Measurements from ENCODE around the gene AHSG.

The AHSG gene

DNA sequence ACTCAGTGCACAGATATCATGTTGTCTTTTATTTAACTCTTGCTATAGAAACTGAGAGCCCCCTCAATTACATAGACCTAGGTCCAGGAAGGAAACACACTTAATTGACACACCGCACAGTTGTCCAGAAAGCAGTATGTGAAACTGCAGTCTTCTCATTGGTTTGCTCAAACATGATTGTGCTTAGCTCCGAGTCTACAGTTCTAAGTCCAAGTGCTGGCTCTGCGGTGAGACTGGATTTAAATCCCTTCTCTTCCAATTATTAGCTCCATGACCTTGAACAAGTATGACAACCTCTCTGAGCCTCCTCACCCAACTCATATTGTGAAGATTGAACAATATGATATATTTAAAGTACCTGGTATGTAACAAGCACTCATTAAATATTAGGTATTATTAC lies 19.0 kb upstream of the AHSG start:
- DNase-seq (ENCODE audit: low read depth): no peak

- no peak for DNase-seq (ENCODE audit: low read depth)
Observed at GRCh38 chr3:186594591-186595113, 18.2 kb upstream of the AHSG start.

DNA sequence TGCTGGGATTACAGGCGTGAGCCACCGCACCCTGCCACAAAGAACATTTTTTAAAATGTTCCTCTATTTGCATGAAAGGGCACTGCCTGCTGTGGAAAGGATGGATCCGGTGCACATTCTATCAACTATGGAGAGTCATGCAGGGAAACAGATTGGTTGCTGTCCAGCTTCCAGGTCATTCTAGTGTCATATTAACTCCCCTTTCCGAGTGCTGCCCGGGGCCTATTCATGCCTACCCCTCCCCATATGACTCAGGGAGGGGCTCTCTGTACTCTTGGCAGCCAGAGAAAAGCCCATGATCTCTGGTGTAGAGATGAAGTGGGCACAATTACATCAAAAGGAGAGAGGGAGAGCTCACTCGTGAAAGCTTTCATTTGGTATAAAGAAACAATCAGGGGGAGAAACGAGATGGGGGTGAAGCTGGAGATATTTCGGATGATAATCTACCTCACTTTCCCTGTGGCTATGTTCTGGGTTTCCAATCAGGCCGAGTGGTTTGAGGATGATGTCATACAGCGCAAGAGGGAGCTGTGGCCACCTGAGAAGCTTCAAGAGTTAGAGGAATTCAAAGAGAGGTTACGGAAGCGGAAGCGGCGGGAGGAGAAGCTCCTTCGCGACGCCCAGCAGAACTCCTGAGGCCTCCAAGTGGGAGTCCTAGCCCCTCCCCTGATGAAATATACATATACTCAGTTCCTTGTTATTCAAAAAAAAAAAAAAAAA lies 16.1 kb upstream of the AHSG start:
- DNase-seq (ENCODE audit: low read depth): no peak

- no peak for DNase-seq (ENCODE audit: low read depth)
Observed at GRCh38 chr3:186598108-186598784, 14.6 kb upstream of the AHSG start.

DNA sequence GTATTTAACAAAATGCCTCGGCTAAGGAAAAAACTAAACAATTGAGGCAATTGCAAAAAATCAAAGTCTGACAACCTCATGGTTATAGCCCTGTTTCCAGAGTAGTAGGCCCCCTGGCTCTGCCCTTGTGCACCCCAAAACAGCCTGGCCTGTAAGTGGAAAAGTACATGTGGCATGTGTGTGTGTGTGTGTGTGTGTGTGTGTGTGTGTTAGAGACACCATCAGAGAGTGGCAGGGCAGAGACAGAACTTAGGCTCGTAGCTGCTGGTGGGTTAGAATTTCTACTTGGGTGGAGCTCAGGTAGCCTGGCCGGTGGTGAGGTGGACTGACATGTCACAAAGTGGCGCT lies 14.1 kb upstream of the AHSG start:
- no peak for DNase-seq (ENCODE audit: low read depth)

DNA sequence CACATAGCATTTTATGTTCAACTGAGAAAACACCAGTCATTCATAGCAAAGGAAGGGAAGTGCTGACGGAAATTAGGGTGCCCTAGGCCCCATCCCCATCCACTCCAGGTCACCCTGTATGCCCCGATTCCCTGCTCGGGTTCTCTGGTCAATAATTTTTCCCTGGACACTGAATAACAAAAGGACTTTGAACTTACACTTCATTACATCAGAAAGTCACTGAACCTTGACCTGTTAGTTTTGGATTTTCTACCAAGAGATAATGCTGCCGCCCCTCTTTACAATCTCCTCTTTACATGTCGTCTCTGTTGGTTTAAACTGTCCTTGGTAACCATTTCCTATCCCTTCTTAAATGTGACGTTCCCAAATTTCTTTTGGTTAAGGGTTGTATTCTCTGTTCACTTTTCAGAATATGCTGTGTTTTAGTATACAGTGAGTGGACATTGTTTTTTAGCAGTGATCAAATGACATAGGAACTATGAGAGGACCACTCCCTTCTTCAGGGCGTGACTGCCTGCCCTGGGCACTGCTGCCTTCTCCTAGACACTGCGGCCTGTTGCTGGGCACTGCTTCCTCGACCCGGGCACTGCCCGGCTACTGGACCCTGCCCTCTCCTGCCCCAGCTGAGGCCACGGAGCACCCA lies 13.6 kb upstream of the AHSG start:
- DNase-seq (ENCODE audit: low read depth): no peak

DNA sequence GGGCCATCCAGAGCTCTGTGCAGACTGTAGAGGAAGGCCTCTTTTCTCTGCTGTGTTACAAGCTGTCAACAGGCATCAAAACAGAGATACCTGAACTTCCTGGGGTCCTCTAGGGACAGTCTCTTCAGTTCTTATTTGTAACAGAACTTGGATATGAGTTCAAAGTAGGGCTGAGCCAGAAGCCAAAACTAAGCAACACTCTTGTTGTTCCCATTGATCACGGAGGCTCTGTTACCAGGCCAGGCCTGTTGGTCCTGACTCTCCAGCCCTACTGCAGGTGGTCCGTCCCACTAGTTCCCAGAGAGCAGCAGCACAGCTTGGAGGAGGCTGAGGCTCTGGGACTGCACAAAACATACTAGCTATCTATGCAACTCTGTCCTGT lies 13.1 kb upstream of the AHSG start:
- no peak for DNase-seq (ENCODE audit: low read depth)

- no peak for DNase-seq (ENCODE audit: low read depth)
Observed at GRCh38 chr3:186600896-186601295, 12.0 kb upstream of the AHSG start.

DNA sequence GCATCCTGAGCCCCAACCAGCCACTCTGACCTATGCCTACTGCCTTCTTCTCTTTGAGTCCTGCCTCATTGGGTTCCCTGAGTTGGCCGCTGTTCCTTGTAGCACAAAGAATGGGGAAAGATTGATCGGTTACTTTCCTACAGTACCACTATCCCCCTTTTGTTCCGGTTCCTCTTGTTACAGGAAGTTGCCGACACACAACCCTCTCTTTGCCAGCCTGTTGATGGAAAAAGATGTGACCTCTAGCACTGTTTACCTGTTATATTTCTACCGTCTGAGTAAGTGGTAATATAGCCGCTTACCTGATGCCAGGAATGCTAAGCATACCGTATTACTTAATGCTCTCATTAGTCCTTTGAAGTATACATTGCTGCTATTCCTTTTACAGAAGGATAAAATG lies 9.7 kb upstream of the AHSG start:
- DNase-seq (ENCODE audit: low read depth): no peak

- no peak for DNase-seq (ENCODE audit: low read depth)
Observed at GRCh38 chr3:186605078-186605477, 7.8 kb upstream of the AHSG start.

GRCh38 chr3:186605561-186606545 lies 7.0 kb upstream of the AHSG start:
- DNase-seq (ENCODE audit: low read depth): no peak

- DNase-seq (ENCODE audit: low read depth): no peak
Observed at GRCh38 chr3:186608624-186609215, 4.1 kb upstream of the AHSG start.

DNA sequence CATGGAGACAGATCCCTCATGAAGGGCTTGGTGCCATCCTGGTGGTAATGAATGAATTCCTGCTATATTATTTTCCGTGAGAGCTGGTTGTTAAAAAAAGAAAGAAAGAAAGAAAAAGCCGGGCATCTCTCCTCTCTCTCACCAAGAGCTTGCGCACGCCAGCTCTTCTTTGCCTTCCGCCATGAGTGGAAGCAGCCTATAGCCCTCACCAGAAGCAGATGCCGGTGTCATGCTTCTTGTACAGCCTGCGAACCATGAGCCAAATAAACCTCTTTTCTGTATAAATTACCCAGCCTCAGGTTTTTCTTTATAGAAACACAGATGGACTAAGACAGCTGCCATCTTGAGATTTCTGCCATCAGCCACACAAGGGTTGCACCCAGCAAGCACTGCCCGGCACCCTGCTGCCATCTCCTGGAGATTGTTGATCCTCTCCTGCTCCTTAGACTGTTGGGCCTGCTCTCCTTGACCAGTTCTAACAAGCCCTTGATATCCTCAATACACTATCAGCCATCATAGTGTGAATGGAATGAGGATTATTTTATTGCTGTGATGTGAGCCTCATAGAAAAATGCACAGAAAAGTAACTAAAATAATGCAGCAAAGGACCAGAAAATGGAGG lies 3.5 kb upstream of the AHSG start:
- DNase-seq (ENCODE audit: low read depth): no peak

DNA sequence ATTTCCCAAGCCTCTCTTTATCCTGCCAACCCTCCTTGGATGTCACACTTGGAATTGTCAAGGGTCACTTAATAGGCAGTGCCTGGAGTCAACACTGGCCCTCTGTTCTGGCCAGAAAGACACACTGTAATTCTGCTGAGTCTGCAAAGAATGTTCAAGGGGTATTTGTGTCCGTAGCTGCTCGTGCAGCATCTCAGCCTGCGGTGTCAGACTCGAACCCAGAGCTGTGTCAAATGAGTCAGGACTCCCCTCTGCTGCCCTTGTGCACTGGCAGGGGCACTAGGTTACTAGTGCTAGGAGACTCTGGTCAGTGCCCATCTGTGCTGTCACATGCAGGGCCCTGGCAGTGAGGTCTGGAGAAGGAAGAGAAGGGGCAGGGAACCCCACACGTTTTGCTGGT lies 795 bp upstream of the AHSG start:
- DNase-seq (ENCODE audit: low read depth): no peak

DNA sequence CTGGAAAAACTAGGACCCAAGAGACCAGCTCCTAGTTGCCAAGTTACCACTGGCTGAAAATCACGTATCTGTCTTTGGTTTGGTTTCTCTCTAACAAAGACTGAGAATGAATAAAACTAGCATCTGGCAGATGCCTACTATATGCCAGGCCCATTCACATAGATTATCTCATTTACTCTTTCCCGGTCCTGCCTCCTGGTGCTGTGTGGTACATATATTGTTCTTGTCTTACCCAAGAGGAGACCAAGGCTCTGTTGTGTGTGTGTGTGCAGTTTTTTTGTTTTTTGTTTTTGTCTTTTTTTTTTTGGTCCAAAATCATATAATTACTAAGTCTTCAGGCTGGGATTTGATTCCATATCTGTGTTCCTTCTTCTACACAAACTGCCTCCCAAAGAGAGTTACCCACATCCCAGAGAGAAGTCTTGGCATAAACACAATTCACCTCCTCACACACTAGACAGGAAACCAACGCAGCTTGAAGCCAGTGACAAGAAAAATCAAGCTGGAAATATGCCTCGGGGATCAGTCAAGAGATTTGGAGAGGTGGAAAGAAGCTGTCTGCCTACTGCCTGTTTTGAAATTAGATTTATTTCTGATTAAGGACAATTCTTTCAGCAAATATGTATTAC lies 891 bp downstream of the AHSG start:
- DNase-seq (ENCODE audit: low read depth): no peak

DNA sequence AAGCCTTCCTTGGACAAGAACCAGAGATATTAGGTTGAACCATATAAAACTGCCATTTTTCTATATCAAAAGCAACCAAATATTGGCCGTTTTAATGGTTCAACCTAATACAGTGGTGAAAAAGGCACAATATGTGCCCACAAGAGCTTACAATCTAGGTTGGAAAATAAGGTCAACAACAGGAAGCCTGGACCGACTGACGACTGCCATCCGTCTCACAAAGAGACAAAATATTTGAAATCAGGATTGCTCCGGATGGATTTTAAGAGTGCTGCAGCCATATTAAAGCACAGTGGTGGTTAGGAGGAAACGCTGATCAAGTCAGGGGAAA lies 1.4 kb downstream of the AHSG start:
- no peak for DNase-seq (ENCODE audit: low read depth)

GRCh38 chr3:186614597-186615483 lies 2.0 kb downstream of the AHSG start:
- no peak for DNase-seq (ENCODE audit: low read depth)

DNA sequence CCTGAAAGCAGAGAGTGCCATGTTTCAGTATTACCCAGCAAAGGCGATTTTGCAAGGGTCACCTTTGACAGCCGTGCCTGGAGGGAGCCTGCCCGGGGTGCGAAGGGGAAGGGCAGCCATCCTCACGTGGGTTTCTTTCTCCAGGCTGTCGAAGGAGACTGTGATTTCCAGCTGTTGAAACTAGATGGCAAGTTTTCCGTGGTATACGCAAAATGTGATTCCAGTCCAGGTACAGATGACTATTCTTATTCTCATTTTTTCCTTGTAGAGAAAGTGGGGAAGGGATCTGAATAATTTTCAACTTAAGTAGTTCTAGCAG lies 3.4 kb downstream of the AHSG start:
- no peak for DNase-seq (ENCODE audit: low read depth)

DNA sequence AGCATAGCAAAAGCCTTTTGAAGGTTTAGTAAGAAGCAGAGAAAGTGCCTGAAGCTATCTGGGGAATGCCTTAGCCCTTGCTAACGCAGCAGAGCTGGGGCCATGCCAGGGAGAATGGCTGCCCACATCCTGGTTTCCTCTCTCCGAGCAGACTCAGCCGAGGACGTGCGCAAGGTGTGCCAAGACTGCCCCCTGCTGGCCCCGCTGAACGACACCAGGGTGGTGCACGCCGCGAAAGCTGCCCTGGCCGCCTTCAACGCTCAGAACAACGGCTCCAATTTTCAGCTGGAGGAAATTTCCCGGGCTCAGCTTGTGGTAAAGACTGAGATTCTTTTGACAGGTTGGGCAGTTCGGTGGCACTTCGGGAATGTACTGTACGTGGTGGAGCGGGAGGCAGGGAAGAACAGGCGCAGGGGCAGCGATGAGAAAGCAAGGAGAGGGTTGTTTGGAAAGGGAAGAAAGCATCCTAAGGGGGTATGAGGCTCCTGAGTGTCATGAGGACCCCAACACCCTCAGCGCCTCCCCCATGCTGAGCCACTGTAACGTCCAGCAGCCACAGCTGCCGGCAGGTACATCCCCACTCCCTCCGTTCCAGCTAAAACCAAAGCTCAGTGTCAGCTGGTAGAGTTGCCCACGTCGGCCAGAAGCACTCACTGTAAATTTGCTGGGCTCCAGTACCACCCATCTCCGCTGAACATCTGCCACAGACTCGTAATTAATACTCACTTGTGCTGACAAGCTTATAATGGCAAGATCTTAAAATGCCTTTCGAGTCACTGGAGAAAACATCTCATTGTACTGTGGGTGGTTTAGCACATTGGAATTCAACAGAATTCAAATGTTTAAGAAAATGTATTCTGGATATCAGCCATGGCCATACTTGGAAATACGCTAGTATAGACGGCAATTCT lies 4.4 kb downstream of the AHSG start:
- peak; percentile 91 for DNase-seq (ENCODE audit: low read depth)

Measured in non-pigmented ciliary epithelial cell (primary cell).